Inferior parietal cortex (tissue), 1 donor: Measurements from ENCODE around the gene CFAP54.
"Not testable (repeated sequence)": the region's sequence is repeated elsewhere in the genome, so short reads cannot be mapped to it uniquely, and the experiment has no call there.

Experiments
- DNase-seq: peaks from one replicate; pipeline ENCODE4 v3.0.0-alpha.2; 2016; ENCODE audit errors: extremely low spot score

CFAP54 gene

GRCh38 chr12:96472384-96472783 lies 17.0 kb upstream of the CFAP54 start:
- DNase-seq: no peak

DNA sequence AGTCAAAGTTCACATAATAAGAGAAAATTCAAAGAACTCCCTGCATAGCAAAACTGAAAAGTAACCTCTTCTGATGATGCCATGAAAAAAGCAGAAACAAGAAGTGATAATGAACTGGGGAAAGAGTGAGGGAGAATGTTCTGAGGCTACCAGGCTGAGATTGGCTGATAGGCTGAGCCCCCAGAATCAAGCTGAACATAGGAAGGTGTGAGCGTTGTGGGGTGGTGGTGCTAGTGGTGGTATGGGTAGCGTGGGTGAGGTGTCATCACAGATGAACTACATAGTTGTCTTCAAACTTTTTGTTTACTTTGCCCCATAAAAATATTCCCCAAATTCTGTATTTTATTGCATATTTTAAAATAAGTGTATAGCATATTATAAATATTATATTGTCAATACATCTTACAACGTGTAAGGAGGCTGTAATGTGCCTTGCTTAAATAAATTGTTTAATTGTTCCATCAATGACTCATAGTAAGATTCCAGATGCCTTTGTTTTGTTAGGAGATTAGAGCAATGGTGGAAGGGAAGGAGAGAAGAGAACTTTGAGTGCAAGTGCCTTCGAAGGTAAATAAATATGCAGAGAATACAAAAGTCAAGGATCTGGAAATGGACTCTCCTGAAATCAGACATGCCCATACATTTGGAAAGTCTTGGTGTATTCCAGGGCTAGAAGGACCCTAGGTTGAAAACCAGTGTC lies 15.8 kb upstream of the CFAP54 start:
- DNase-seq: no peak

DNA sequence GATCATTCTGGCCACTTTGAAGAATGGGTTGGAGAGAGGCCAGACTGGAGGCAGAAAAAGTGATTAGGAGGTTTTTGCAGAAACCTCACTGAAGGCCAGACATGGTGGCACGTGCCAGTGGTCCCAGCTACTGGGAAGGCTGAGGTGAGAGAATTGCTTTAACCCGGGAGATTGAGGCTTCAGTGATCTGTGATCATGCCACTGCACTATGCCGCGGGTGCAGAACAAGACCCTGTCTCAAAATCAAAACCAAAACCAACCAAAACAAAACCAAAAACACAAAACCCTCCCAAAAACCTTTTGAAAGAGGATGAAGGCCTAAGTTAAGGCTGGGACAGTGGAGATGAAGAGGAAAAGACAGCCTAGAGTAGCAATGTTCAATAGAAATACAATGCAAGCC lies 15.2 kb upstream of the CFAP54 start:
- no peak for DNase-seq

GRCh38 chr12:96478011-96478410 lies 11.4 kb upstream of the CFAP54 start:
- no peak for DNase-seq

GRCh38 chr12:96482086-96482485 lies 7.3 kb upstream of the CFAP54 start:
- DNase-seq: no peak

DNA sequence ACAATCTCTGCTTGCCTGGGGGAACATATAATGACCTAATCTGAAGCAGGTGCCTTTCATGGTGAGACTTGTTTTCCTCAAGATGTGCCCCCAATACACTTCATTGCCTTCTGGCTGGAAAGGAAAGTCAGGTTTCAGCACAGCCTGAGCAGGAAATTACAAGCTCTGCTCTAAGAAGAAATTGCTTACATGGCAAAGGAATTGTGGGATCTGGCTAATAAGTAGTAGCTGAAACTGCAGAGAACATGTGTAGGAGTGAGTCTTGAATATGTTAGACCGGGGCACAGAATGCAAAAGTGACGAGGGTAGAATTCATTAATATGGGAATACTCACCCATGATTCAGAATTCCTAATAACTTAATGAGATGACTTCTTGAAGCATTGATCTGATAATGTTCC lies 6.3 kb upstream of the CFAP54 start:
- DNase-seq: no peak

GRCh38 chr12:96486751-96487613 lies 2.4 kb upstream of the CFAP54 start:
- no peak for DNase-seq

DNA sequence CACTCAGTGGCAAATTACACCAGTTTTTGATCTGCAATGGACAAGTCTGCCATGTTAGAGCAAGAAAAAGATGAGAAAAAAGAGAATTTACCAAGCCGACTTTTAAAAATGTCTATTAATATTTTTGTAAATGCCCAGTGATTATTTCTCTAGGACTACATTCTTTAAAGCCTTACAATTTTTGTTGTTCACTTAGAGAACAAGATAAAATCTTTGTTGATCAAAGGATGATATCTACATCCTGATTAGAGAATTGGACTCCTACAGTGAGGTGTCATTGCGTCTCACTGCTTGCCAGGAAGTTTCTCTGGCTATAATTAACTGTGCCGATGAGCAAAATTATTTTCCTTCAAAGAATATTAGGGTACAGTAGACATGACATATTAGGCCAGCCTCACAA lies 1.7 kb upstream of the CFAP54 start:
- DNase-seq: no peak

DNA sequence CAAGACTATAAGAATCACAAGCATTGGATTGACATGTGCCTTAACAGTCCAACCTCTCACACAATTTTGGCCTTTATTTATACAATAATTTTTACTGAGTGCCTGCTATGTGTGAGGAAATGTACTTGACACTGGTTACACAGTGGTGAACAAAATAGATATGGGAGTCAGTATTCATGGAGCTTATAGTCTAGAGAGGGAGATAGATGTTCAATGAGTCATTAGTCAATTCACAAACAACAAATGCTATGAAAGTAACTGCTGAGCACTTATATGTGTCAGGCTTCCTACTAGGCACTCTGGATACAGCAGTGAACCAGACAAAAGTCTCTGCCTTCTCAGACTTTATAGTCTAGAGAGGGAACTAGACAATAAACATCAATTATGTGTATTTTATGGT lies 3.7 kb downstream of the CFAP54 start:
- no peak for DNase-seq

GRCh38 chr12:96494154-96494553 lies 4.8 kb downstream of the CFAP54 start:
- DNase-seq: not testable (repeated sequence)

- no peak for DNase-seq
Observed at GRCh38 chr12:96495155-96495554, 5.8 kb downstream of the CFAP54 start.

- DNase-seq: no peak
Observed at GRCh38 chr12:96495841-96496545, 6.6 kb downstream of the CFAP54 start.

GRCh38 chr12:96496944-96497343 lies 7.6 kb downstream of the CFAP54 start:
- DNase-seq: no peak

DNA sequence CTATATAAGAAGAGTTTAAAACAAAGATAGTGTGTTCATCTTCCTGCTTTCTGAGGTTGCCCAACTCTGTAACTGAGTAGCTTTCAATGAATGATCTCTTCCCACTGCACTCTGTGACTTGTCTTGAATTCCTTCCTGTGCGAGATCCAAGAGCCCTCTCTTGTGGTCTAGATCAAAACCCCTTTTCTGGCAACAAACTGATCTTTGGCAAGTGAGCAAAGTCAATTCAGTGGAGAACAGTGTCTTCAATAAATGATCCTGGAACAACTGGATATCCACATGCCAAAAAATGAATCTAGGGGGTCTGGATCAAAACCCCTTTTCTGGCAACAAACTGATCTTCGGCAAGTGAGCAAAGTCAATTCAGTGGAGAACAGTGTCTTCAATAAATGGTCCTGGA lies 8.5 kb downstream of the CFAP54 start:
- no peak for DNase-seq

- DNase-seq: no peak
Observed at GRCh38 chr12:96500693-96501092, 11.3 kb downstream of the CFAP54 start.

GRCh38 chr12:96501133-96501761 lies 11.9 kb downstream of the CFAP54 start:
- DNase-seq: no peak

DNA sequence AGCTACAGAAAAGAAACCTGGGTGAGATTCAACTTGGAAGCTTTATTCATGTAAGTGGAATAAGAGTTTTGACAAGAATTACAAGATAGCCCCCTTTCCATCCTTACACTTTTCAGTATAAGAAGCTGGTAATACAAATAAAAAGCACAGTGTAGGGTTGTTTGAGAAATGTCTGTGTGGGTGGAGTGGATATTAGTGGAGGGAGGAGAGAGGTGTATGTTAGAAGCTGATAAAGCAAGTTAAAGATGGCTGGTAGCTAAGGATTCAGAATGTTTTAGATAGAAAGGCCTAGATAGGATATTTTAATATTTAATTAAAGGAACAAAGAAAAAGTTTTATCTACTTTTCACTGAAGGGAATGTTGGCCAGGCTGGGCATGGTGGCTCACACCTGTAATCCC lies 12.5 kb downstream of the CFAP54 start:
- DNase-seq: no peak

DNA sequence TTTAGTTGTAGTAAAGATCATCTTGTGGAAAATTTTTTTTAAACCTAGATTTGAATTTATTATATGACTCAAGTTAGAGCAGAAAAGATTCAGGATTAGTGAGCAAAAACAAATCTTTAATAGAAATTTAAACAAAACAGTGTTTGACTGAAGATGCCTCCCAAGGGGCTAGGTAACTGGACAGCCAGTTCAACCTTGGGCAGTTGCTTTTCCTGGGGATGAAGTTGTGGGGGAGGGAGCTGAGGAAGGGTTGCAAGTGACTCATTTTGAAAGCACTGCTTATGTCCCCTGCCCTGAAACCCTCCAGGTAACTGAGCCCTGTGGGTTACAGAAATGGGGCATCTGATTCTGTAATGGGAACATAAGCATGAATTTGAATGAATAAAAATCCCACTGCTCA lies 13.1 kb downstream of the CFAP54 start:
- no peak for DNase-seq

GRCh38 chr12:96502949-96503532 lies 13.7 kb downstream of the CFAP54 start:
- no peak for DNase-seq

GRCh38 chr12:96503976-96504375 lies 14.6 kb downstream of the CFAP54 start:
- DNase-seq: no peak

DNA sequence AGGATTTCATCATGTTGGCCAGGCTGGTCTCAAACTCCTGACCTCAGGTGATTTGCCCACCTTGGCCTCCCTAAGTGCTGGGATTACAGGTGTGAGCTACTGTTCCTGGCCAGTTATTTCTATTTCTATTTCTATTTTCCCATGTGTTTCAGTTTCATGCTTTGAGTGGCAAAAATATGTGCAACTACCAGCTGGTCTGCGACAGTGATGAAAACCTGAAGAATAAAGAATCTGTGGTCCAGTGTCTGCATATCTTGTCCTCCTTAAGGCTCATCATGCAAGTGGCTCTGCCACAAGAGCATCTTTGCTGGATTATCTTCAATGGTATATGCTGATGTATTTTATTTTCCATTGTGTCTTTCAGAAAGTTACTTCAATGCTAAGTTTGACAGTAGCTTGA lies 17.4 kb downstream of the CFAP54 start:
- DNase-seq: no peak

DNA sequence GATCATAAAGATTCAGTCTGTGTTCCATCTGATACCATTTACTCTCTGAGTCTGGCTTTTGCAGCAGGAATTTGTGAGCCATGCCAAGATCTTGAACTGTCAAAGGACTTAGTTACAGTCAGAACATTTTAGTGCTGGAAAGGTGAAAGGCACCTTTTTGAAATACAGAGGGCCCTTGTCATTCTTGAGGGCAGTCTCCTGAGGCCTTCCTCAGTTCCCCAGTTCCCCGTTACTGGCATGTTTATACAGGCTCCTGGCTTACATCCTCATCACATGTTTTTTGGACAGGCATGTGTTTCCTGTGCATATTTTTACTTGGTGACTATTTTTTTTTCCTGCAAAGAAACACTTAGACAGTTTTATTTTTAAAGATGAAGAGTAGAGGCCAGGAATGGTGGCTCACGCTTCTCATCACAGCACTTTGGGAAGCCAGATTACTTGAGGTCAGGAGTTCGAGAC lies 21.0 kb downstream of the CFAP54 start:
- DNase-seq: no peak
